K562 (cell line): ENCODE measurements around the gene PSMG3. TPM values are rescaled to one million over a fixed set of nuclear protein-coding genes. Genes with fewer than 3 reads are reported as not detected.

Experiments
- GTF2F1 ChIP-seq: IDR thresholded peaks from 2 replicates; pipeline ENCODE4 v1.6.1; 2011; ENCODE audit warnings: low read depth, low read length, improper control_type of control experiment
- MNT ChIP-seq, 2 experiments: fragments of 450-650 bp; conservative IDR thresholded peaks; 2 replicates each; pipeline ENCODE4 v1.6.1; 2017; ENCODE audit warnings: mild to moderate bottlenecking in 2 of 2, moderate library complexity in 2 of 2
- YY1 ChIP-seq, 3 experiments: IDR thresholded peaks; 2 replicates each; pipeline ENCODE4 v1.6.1; 2011; ENCODE audit warnings: low read length in 2 of 3, mild to moderate bottlenecking in 2 of 3, moderate library complexity in 2 of 3, borderline replicate concordance in 1 of 3, control low read depth in 1 of 3, low read depth in 1 of 3; ENCODE audit not compliant: insufficient read depth in 3 of 3, insufficient replicate concordance in 2 of 3, control insufficient read depth in 1 of 3, insufficient read length in 1 of 3; ENCODE audit errors: extremely low read depth in 1 of 3
- ZBTB40 ChIP-seq, 2 experiments: fragments of 450-650 bp in 1 of 2; sonication (generic) in 1 of 2; formaldehyde crosslinking in 1 of 2; IDR thresholded peaks; 2 replicates each; pipeline versions ENCODE4 v1.7.1 to v1.9.0; 2016 to 2022; ENCODE audit warnings: inconsistent platforms in 1 of 2, mild to moderate bottlenecking in 1 of 2, missing genetic modification reagents in 1 of 2
- polyA plus RNA-seq, 8 experiments: library from polyadenylated mRNA; depleted of rRNA in 4 of 8; stranded (reverse) in 5 of 8; unstranded in 3 of 8; fragments of >200 nt; fragmentation: Nextera tagmentation in 2 of 8; fragmentation: Illumina TruSeq in 1 of 8; extraction: Ambion mirVana in 2 of 8; extraction: Trizol in 1 of 8; gene quantifications; 2 replicates each; pipeline versions ENCODE4 v1.2.1 to v1.2.3, GENCODE V29; 2011 to 2014; ENCODE audit warnings: inconsistent platforms in 1 of 8, missing spikeins in 1 of 8
- total RNA-seq, 7 experiments: library from RNA; depleted of rRNA in 6 of 7; stranded (reverse); fragments of >200 nt in 6 of 7; fragmentation: Illumina TruSeq in 2 of 7; extraction: Trizol in 2 of 7; gene quantifications; 2 replicates each; pipeline versions ENCODE4 v1.2.1 to v1.2.3, GENCODE V29; 2011 to 2021; ENCODE audit warnings: low replicate concordance in 1 of 7

Gene PSMG3
- total and polyA plus RNA-seq, 9 of the 15 experiments (the other 6 are each of a cell fraction or from before 2014, with no cell fraction given), result 34.8 to 122 (median 80.1) TPM

GRCh38 chr7:1593091-1593866, 23.4 kb upstream of the PSMG3 start (continued):
- TF ChIP-seq ZBTB40 (IDR thresholded peaks at IDR 0.05) (no peak), ZBTB40 (CRISPR knock-in tag; IDR thresholded peaks at IDR 0.05) (no peak), YY1 (IDR thresholded peaks at IDR 0.05; ENCODE audit: borderline replicate concordance in 1 of 3, control insufficient read depth in 1 of 3, extremely low read depth in 1 of 3, insufficient read depth in 3 of 3, insufficient read length in 1 of 3, insufficient replicate concordance in 2 of 3, low read depth in 1 of 3, low read length in 2 of 3) (no peak), GTF2F1 (no peak), MNT (conservative IDR thresholded peaks at IDR 0.05) (no peak)
